Fibroblast of mammary gland (primary cell): ENCODE results near the gene DLG3.
A peak's percentile ranks its signal among the peaks of the same experiment; 100 is the strongest.
"Not testable (repeated sequence)": the region's sequence is repeated elsewhere in the genome, so short reads cannot be mapped to it uniquely, and the experiment has no call there.

Experiments
- DNase-seq: peaks from one replicate; pipeline ENCODE4 v3.0.0-alpha.2; 2010; ENCODE audit warnings: low read depth
- H3K4me3 ChIP-seq: 2 replicates; pipeline ENCODE4 v1.5.1; 2011; ENCODE audit warnings: low read depth, mild to moderate bottlenecking, low read length, moderate library complexity; ENCODE audit not compliant: control insufficient read depth
- TF ChIP-seq, protein P1 (sequence below): conservative IDR thresholded peaks from 2 replicates; pipeline ENCODE4 v1.5.1; 2011; ENCODE audit warnings: low read depth, low read length, inconsistent platforms; ENCODE audit not compliant: control insufficient read depth, insufficient read depth

The DLG3 gene

DNA sequence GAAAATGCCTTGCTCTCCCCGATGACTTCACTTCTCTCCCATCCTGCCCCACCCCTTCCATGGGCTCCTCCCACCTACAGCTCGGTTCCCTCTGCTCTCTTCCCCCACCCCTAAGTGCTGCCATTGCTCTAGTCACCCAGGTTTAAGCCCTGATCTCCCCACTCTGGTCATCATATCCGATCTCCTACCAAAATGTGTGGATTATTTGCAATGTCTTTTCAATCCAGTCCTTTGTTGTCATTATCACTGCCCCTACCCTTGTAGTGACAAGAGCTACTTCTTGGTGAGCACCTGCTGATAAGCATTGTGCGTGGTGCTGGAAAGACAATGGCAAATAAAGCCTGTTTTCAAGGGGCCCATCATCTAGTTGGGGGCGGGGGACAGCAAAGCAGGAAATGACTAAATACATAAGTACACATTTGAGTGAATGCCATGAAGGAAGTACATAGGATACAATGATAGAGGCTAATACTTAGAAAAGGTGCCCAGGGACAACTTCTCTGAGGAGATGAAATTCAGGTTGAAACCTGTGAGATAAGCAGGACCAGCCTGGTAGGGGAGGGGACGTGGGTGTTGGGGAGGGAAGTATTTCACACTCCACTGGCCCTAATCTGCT, 63.8 kb downstream of the DLG3 start:
- H3K4me3 ChIP-seq = no peak overlapping the region
- peak; percentile 7 for DNase-seq
- TF ChIP-seq, protein P1, sequence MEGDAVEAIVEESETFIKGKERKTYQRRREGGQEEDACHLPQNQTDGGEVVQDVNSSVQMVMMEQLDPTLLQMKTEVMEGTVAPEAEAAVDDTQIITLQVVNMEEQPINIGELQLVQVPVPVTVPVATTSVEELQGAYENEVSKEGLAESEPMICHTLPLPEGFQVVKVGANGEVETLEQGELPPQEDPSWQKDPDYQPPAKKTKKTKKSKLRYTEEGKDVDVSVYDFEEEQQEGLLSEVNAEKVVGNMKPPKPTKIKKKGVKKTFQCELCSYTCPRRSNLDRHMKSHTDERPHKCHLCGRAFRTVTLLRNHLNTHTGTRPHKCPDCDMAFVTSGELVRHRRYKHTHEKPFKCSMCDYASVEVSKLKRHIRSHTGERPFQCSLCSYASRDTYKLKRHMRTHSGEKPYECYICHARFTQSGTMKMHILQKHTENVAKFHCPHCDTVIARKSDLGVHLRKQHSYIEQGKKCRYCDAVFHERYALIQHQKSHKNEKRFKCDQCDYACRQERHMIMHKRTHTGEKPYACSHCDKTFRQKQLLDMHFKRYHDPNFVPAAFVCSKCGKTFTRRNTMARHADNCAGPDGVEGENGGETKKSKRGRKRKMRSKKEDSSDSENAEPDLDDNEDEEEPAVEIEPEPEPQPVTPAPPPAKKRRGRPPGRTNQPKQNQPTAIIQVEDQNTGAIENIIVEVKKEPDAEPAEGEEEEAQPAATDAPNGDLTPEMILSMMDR = no peak

DNA sequence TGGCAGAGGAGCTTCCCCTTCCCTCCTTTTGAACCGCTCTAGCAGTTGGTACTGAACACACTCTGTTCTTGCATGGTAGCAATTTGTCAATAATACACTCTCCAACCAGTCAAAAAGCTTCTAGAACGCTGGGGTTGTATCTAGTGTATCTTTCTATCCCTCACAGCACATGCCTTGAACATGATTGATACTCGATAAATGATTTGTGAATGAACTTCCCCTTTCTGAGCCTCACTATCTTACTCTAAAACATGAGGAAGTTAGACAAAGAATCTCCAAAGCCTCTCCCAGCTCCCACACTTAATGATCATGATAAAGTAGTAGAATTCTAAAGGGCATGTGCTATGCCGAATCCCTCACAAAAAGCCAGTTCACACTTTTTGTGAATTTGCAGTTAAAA, 64.4 kb downstream of the DLG3 start:
- no peak overlapping the region for H3K4me3 ChIP-seq
- no peak for DNase-seq
- TF ChIP-seq, protein P1 = no peak

DNA sequence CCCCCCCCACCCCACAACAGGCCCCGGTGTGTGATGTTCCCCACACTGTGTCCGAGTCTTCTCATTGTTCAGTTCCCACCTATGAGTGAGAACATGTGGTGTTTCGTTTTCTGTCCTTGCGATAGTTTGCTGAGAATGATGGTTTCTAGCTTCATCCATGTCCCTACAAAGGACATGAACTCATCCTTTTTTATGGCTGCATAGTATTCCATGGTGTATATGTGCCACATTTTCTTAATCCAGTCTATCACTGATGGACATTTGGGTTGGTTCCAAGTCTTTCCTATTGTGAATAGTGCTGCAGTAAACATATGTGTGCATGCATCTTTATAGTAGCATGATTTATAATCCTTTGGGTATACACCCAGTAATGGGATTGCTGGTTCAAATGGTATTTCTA, 70.6 kb downstream of the DLG3 start:
- H3K4me3 ChIP-seq, DNase-seq: not testable (repeated sequence)

DNA sequence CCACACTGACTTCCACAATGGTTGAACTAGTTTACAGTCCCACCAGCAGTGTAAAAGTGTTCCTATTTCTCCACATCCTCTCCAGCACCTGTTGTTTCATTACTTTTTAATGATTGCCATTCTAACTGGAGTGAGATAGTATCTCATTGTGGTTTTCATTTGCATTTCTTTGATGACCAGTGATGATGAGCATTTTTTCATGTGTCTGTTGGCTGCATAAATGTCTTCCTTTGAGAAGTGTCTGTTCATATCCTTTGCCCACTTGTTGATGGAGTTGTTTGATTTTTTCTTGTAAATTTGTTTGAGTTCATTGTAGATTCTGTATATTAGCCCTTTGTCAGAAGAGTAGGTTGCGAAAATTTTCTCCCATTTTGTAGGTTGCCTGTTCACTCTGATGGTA, 71.1 kb downstream of the DLG3 start:
- not testable (repeated sequence) for H3K4me3 ChIP-seq, DNase-seq

DNA sequence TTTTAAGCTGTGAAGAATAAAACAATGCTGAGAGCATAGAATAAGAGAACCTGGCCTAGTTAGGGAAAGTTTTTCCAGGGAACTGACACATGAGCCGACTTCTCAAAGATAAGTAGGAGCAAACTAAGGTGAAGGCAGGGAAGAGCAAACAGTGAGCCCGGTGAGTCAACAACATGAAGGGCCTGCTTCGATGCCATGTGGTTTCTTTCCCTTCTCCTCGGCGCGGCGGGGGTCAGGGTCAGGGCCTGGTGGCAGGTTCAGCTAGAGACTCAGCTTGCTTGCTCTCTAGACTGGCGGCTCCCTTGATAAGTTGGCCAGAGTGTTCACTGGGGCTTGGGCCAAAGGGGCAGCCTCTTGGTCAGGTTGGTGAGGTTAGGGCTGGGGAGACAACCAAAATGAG, 81.1 kb downstream of the DLG3 start:
- no peak for DNase-seq
- no peak overlapping the region for H3K4me3 ChIP-seq
- TF ChIP-seq, protein P1 = no peak

DNA sequence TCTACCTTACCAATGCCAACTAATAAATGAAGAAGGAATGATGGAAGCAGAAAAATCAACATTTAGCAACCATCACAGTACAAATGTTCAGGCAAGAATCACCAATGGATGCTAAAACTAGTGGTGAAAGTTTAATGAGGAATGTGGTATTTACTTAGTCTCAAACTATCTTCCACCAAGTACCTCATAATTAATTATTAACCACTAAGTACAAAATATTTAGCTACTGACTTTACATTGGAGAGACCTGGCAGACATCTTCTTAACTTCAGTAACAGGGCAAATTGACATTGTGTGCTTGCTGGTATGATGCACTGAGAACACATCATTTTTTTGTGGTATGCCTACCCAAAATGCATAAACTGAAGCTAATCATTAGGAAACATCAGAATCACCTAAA, 82.4 kb downstream of the DLG3 start:
- TF ChIP-seq, protein P1 = no peak
- H3K4me3 ChIP-seq = no peak overlapping the region
- no peak for DNase-seq

DNA sequence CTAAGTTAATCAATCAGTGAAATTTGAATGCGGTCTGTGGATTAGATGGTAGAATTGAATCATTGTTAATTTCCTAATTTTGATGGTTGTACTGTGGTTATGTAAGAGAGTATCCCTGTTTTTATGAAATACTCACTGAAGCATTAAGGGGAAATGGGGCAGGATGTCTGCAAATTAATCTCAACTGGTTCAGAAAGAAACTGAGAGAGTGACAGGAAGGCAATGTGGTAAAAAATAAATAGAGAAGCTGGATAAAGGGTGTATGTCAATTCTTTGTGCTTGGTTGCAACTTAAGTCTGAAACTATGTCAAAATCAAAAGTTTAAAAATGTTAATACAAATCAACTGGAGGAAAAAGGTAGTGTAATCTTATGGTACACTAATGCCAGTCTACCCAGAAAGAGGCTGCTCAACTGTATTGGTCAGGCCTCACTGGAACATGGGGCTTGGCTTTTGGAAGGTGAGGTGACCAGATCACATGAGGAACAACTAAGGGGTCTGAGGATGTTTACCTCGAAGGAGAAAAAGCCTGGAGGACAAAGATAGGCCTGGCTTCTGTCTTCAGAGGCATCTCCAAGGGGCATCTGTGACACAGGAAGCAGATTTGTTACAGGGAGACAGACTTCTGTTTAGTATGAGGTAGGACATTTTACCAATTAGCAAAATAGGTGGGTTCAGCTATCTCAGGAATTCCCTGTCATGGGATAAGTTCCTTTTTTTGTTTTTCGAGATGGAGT, 83.1 kb downstream of the DLG3 start:
- TF ChIP-seq, protein P1 = no peak
- H3K4me3 ChIP-seq = no peak overlapping the region
- DNase-seq = no peak

DNA sequence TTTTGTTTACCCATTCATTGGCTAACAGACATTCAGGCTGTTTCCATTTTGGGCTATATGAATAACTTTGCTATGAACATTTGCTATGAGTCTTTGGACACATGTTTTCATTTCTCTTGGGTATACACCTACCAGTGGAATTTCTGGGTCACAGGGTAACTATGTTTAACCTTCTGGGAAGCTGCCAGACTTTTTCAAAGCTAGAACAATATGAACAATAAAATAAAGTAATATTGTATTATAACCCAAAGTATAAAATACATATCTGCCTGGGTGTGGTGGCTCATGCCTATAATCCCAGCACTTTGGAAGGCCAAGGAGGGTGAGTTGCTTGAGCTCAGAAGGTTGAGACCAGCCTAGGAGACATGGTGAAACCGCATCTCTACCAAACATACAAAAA, 90.6 kb downstream of the DLG3 start:
- TF ChIP-seq, protein P1 = no peak
- no peak for DNase-seq
- H3K4me3 ChIP-seq = no peak overlapping the region
